LNCaP clone FGC (cell line): Measurements from ENCODE around the gene PNLIPRP1.

Experiments
- DNase-seq: peaks from one replicate; pipeline ENCODE4 v3.0.0-alpha.2; 2011; ENCODE audit warnings: low read depth
- H3K4me3 ChIP-seq: 2 replicates; pipeline ENCODE4 v1.5.1; 2011; ENCODE audit warnings: mild to moderate bottlenecking, low read depth, low read length, control low read depth
- TF ChIP-seq, protein P1 (sequence below): IDR thresholded peaks from 2 replicates; pipeline ENCODE4 v1.5.1; 2012; ENCODE audit warnings: mild to moderate bottlenecking; ENCODE audit not compliant: control insufficient read depth, insufficient read depth; ENCODE audit errors: extremely low read depth

Gene PNLIPRP1

DNA sequence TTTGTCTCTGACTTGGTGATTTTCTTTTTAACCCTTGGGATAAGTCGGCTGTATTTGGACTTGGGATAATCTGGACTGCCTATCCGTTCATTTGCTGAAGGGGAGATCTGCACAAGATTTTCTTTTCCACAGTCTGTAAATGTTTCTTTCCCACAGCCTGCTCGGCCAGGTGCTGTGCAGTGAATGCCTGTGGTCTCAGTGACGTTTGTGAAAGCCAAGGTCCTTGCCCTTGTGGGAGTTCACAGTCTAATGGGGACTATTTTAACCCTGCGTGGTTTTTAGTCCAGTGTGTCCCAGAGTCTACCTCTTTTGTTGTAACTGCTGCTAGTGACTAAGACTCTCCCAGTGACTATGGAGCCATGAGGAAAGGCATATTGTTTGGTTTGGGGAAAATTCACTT lies 36.1 kb upstream of the PNLIPRP1 start:
- TF ChIP-seq, protein P1, sequence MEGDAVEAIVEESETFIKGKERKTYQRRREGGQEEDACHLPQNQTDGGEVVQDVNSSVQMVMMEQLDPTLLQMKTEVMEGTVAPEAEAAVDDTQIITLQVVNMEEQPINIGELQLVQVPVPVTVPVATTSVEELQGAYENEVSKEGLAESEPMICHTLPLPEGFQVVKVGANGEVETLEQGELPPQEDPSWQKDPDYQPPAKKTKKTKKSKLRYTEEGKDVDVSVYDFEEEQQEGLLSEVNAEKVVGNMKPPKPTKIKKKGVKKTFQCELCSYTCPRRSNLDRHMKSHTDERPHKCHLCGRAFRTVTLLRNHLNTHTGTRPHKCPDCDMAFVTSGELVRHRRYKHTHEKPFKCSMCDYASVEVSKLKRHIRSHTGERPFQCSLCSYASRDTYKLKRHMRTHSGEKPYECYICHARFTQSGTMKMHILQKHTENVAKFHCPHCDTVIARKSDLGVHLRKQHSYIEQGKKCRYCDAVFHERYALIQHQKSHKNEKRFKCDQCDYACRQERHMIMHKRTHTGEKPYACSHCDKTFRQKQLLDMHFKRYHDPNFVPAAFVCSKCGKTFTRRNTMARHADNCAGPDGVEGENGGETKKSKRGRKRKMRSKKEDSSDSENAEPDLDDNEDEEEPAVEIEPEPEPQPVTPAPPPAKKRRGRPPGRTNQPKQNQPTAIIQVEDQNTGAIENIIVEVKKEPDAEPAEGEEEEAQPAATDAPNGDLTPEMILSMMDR: no peak
- H3K4me3 ChIP-seq: no peak overlapping the region
- DNase-seq: no peak

DNA sequence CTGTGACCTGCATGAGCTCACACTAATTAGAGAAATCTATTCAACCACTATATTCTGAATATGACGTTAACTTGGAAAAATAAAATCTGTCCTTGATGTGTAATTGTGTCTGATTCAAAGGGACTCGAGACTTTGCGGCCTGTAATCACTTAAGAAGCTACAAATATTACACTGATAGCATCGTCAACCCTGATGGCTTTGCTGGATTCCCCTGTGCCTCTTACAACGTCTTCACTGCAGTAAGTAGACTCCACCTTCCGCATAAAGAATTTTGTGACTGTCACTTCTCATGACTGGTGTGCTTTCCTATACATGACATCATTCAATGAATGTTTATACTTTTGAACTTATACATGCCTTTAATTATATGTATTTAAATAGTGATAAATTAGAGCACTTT lies 34.9 kb upstream of the PNLIPRP1 start:
- no peak for DNase-seq
- TF ChIP-seq, protein P1: no peak
- H3K4me3 ChIP-seq: no peak overlapping the region

- TF ChIP-seq, protein P1: no peak
- DNase-seq: no peak
- H3K4me3 ChIP-seq: no peak overlapping the region
These were observed 33.4 kb upstream of the PNLIPRP1 start for GRCh38 chr10:116557305-116557880.

DNA sequence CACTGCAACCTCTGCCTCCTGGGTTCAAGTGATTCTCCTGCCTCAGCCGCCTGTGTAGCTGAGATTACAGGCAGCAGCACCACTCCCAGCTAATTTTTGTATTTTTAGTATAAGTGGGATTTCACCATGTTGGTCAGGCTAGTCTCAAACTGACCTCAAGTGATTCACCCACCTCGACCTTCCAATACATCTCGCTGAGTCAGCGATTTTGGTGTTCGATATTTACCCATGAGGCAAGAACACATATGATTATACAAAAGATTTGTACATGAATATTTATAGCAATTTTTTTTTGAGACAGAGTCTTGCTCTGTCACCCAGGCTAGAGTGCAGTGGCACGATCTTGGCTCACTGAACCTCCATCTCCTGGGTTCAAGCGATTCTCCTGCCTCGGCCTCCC lies 25.2 kb upstream of the PNLIPRP1 start:
- H3K4me3 ChIP-seq: no peak overlapping the region
- DNase-seq: no peak
- TF ChIP-seq, protein P1: no peak

DNA sequence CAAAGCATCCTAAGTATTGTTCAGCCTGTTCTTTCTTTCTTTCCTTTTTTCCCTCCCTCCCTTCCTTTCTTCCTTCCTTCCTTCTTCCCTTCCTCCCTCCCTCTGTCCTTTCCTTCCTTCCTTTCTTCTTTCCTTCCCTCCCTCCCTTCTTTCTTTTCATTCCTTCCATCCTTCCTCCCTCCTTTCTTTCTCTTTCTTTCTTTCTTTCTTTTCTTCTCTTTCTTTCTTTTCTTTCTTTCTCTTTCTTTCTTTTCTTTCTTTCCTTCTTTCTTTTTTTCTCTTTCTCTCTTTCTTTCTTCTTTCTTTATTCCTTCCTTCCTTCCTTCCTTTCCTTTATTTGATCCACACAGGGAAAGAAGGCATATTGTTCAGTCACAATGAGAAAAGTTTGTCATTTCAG lies 23.8 kb upstream of the PNLIPRP1 start:
- no peak for DNase-seq
- TF ChIP-seq, protein P1: no peak
- H3K4me3 ChIP-seq: no peak overlapping the region

- H3K4me3 ChIP-seq: no peak overlapping the region
- TF ChIP-seq, protein P1: no peak
- no peak for DNase-seq
These were observed 23.4 kb upstream of the PNLIPRP1 start for GRCh38 chr10:116567335-116567734.

GRCh38 chr10:116574797-116575196 lies 16.0 kb upstream of the PNLIPRP1 start:
- DNase-seq: no peak
- no peak overlapping the region for H3K4me3 ChIP-seq
- TF ChIP-seq, protein P1: no peak
